SU-DHL-6 (cell line): ENCODE results near the gene NME7.
"Not testable (repeated sequence)": the region's sequence is repeated elsewhere in the genome, so short reads cannot be mapped to it uniquely, and the experiment has no call there.

Source experiments
- H2AFZ ChIP-seq: fragments of 200-600 bp; sonication (generic); 2 replicates; pipeline ENCODE4 v1.6.1; 2014; ENCODE audit warnings: low read depth, mild to moderate bottlenecking, moderate library complexity, mixed read lengths, antibody characterized with exemption, low read length; ENCODE audit not compliant: severe bottlenecking
- H3F3A ChIP-seq: fragments of 200-600 bp; shearing (Covaris generic); 2 replicates; pipeline ENCODE4 v1.6.0; 2016; ENCODE audit warnings: antibody characterized with exemption, mild to moderate bottlenecking; ENCODE audit not compliant: insufficient read depth
- H3K27ac ChIP-seq: fragments of 200-600 bp; sonication (generic); 2 replicates; pipeline ENCODE4 v1.5.1; 2016; ENCODE audit warnings: low read depth, mild to moderate bottlenecking, low read length, moderate library complexity, mixed read lengths
- H3K27me3 ChIP-seq: fragments of 200-600 bp; sonication (generic), shearing (Covaris generic); 2 replicates; pipeline ENCODE4 v1.6.0; 2014; ENCODE audit warnings: mild to moderate bottlenecking, low read length
- H3K36me3 ChIP-seq: fragments of 200-600 bp; sonication (generic); 2 replicates; pipeline ENCODE4 v1.6.1; 2014; ENCODE audit warnings: mild to moderate bottlenecking, low read length, mixed read lengths
- H3K4me2 ChIP-seq: fragments of 300-600, 200-600 bp; shearing (Covaris generic), sonication (generic); 2 replicates; pipeline ENCODE4 v1.6.0; 2014; ENCODE audit warnings: low read length, low read depth, mild to moderate bottlenecking; ENCODE audit not compliant: poor library complexity, severe bottlenecking
- H3K4me3 ChIP-seq: fragments of 200-600 bp; sonication (generic); 2 replicates; pipeline ENCODE4 v1.5.1; 2014; ENCODE audit warnings: antibody characterized with exemption, low read length, mild to moderate bottlenecking, mixed read lengths; ENCODE audit not compliant: insufficient read depth, poor library complexity, severe bottlenecking
- H3K79me2 ChIP-seq: fragments of 200-600 bp; sonication (generic); 2 replicates; pipeline ENCODE4 v1.6.1; 2014; ENCODE audit warnings: mild to moderate bottlenecking, low read length, moderate library complexity; ENCODE audit not compliant: insufficient read depth
- H3K9ac ChIP-seq: fragments of 200-600 bp; sonication (generic); 2 replicates; pipeline ENCODE4 v1.7.0; 2014; ENCODE audit warnings: mild to moderate bottlenecking, low read length
- H3K9me2 ChIP-seq: fragments of 200-600 bp; sonication (generic); replicated peaks from 2 replicates; pipeline ENCODE4 v1.6.1; 2014; ENCODE audit warnings: low read length; ENCODE audit not compliant: insufficient read depth
- H3K9me3 ChIP-seq: fragments of 200-600 bp; sonication (generic); 2 replicates; pipeline ENCODE4 v1.6.1; 2014; ENCODE audit warnings: low read length, mixed read lengths; ENCODE audit not compliant: insufficient read depth
- H4K20me1 ChIP-seq: fragments of 200-600 bp; sonication (generic); 2 replicates; pipeline ENCODE4 v1.6.1; 2014; ENCODE audit warnings: low read depth, mild to moderate bottlenecking, antibody characterized with exemption, low read length, moderate library complexity, mixed read lengths
- CTCF ChIP-seq: fragments of 200-600 bp; sonication (generic); IDR thresholded peaks from one replicate; pipeline ENCODE4 v1.5.1; 2017; ENCODE audit warnings: antibody characterized with exemption, mild to moderate bottlenecking, low read length, moderate library complexity; ENCODE audit not compliant: insufficient read depth, poor library complexity, severe bottlenecking
- EZH2phosphoT487 ChIP-seq: fragments of 200-600 bp; sonication (generic), shearing (Covaris generic); conservative IDR thresholded peaks from 2 replicates; pipeline ENCODE4 v1.6.1; 2018; ENCODE audit warnings: mild to moderate bottlenecking, antibody characterized with exemption, low read length, moderate library complexity, mixed read lengths

The NME7 gene

GRCh38 chr1:169338617-169339016 lies 29.0 kb downstream of the NME7 start:
- Histone ChIP-seq H3K27me3 (no peaks in the 10 kb centered on the region), H3K79me2 (no peaks in the 10 kb centered on the region), H2AFZ (no peak overlapping the region), H3K36me3 (no peaks in the 10 kb centered on the region), H4K20me1 (no peaks in the 10 kb centered on the region), H3K9me3 (no peaks in the 10 kb centered on the region), H3K9ac (no peak overlapping the region), H3K27ac (no peak overlapping the region), H3K4me2 (no peak overlapping the region), H3F3A (no peaks in the 10 kb centered on the region), H3K4me3 (no peak overlapping the region), H3K9me2 (no peaks in the 10 kb centered on the region)
- TF ChIP-seq CTCF = no peak
- TF ChIP-seq EZH2phosphoT487 = no peak

- not testable (repeated sequence) for H2AFZ ChIP-seq, H3K4me3 ChIP-seq, H3K4me2 ChIP-seq, H3K9me3 ChIP-seq, H3K36me3 ChIP-seq, H3K9ac ChIP-seq, H3K27ac ChIP-seq, H4K20me1 ChIP-seq, H3K9me2 ChIP-seq, H3K79me2 ChIP-seq, H3F3A ChIP-seq, H3K27me3 ChIP-seq
Measured at GRCh38 chr1:169336947-169337715, 30.5 kb downstream of the NME7 start.

- not testable (repeated sequence) for H3K9me2 ChIP-seq, H3F3A ChIP-seq, H3K4me3 ChIP-seq, H3K79me2 ChIP-seq, H3K9me3 ChIP-seq, H3K9ac ChIP-seq, H3K4me2 ChIP-seq, H4K20me1 ChIP-seq, H3K27ac ChIP-seq, H2AFZ ChIP-seq, H3K27me3 ChIP-seq, H3K36me3 ChIP-seq
Measured at GRCh38 chr1:169334727-169335126, 32.9 kb downstream of the NME7 start.

GRCh38 chr1:169330927-169331326 lies 36.7 kb downstream of the NME7 start:
- Histone ChIP-seq H4K20me1 (no peaks in the 10 kb centered on the region), H3K27ac (no peak overlapping the region), H3K27me3 (no peaks in the 10 kb centered on the region), H3K4me3 (no peak overlapping the region), H3K36me3 (no peaks in the 10 kb centered on the region), H3K4me2 (no peak overlapping the region), H3K9me2 (no peaks in the 10 kb centered on the region), H3F3A (no peaks in the 10 kb centered on the region), H3K79me2 (no peaks in the 10 kb centered on the region), H3K9me3 (no peaks in the 10 kb centered on the region), H2AFZ (no peak overlapping the region), H3K9ac (no peak overlapping the region)
- no peak for TF ChIP-seq CTCF
- no peak for TF ChIP-seq EZH2phosphoT487
